NCI-H2029 (cell line): ENCODE results near the gene CCR6.
"Not testable (repeated sequence)": the region's sequence is repeated elsewhere in the genome, so short reads cannot be mapped to it uniquely, and the experiment has no call there.

Source experiments
- DNase-seq: peaks from one replicate; lab custom pipeline; 2025; lab: John Stamatoyannopoulos, UW

CCR6 gene

DNA sequence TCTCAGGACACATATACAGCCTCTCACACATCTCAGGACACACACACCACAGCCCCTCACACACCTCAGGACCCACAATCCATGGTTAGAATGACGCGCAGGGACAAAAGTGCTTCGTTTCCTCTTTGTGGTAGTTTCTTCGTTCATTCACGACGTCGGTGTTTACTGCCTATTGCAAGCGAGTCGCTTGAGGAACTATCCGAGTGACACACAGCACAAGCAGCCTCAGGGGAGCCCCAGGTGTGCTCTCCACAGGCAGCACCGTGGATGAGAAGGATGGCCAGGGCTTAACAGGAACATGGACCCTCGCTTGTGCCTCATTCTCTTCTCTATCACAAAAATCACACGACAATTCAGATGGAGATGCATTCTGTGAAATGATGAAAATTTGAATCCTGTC, 47.0 kb downstream of the CCR6 start:
- not testable (repeated sequence) for DNase-seq

DNA sequence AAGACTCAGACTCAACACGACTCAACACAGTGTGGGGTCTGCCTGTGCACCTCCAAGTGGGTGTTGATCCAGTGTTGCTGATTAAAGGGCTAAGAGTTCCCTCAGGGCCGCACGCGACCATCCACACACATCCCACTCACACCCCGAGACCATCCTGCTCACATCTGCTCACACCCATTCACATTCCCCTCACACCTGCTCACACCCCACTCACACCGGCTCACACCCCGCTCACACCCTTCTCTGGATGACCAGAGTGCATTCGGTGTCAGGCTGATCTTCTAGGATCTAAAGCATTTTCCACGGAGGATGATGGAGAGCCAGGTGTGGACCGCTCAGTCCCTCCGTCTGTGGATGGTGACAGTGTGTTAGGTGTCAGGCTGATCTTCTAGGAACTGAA, 48.4 kb downstream of the CCR6 start:
- DNase-seq, result not testable (repeated sequence)

DNA sequence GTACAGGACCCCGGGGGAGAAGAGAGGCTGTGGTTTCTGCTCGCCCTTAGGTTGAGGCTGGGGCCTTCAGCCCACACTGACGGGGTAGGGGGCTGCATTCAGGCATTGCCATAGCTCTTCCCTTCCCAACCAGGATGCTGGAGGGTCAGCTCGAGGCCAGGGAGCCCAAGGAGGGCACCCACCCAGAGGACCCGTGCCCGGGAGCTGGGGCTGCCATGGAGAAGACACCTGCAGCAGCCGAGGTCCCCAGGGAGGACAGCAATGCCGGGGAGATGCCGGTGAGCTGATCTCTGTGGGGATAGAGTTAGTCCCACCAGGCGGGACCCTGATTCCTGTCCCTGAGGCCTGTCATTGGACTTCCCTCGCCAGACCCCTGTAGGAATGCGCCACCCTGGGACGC, 49.1 kb downstream of the CCR6 start:
- DNase-seq, result not testable (repeated sequence)

DNA sequence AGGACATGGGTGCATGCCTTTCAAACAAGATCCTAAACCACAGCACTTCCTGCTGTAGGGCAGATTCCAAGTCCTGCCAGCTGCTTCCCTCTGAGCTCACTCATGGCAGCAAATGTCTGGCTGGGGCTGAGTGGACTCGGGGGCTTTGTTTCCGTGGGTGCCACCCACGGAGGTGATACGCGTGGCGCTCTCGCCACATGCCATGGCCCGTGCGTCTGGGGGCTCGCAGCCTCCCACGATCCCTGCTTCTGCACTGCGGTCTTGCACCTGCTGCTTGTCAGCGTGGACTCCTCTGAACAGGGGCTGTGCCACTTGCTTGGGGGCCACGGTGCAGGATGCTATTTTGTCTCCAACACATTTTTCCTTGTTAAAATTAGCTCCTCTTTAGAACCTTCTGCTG, 54.4 kb downstream of the CCR6 start:
- not testable (repeated sequence) for DNase-seq

DNA sequence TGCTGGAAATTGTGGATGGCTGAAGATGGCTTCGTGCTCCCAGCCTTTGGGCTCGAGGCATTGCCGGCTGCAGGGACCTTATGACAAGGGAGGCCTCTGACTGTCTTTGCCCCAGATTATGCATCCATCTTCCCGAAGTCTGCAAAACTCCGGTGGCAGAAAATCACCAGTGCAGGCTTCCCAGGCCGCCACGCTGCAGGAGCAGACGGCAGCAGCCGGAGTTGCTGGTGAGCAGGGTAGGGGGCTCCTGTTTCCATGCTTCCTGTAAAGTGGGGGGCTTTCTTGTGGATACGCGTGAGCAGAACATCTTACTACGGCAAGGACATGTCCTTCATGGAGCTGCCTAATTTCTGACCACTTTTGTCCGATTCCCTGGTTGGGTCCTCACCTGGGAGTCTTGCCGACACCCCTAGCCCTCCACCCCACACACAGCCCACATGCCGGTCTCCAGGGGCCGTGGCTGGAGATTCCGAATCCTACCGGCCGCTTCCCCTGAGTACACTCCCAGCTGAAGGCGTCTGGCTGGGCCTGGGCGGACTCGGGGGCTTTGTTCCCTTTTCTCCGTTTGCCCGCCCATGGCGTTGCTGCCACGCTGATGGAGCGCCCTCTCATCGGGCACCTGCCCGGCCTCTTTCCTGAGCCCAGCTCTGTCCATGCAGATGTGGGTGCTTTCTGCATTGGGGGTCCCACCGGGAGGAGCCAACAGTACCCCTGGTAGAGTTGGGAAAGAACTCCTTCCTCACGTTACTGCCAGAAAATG, 56.2 kb downstream of the CCR6 start:
- DNase-seq, result not testable (repeated sequence)

DNA sequence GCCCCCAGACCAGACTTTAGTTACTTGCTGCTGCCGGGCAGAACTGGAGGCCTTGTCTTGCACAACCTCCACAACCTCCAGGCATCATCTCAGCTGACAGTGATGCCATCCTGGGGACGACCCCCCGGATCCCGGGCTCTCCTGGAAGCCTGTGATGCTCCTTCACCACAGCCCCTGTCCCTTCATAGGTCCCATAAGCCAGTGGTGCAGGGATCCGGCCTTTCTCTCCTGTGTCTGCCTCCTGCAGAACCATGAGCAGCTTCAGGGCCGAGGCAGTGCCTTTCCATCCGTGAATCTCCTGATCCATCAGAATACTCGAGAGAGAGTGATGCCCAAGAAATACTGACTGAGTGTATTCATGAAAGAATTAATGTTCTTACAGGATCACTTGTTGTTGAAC, 57.2 kb downstream of the CCR6 start:
- DNase-seq, result not testable (repeated sequence)

DNA sequence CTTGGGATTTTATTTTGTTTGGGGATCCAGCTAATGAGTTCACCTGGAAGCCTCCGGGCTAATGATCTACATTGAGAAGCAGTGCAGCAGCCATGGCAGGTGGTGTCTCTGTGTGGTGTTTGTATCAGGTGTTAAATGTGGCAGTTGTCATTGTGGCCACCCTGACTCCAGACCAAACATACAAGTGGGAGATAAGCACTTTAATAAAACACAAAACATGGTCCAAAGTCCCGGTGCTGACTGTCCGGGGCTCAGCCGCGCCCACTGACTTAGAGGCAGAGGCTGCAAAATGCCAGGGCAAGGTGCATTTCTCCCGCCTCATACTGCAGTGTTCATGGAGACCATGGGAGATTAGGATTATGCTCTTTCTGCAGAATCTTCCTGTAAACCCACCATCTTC, 58.5 kb downstream of the CCR6 start:
- DNase-seq, result not testable (repeated sequence)

DNA sequence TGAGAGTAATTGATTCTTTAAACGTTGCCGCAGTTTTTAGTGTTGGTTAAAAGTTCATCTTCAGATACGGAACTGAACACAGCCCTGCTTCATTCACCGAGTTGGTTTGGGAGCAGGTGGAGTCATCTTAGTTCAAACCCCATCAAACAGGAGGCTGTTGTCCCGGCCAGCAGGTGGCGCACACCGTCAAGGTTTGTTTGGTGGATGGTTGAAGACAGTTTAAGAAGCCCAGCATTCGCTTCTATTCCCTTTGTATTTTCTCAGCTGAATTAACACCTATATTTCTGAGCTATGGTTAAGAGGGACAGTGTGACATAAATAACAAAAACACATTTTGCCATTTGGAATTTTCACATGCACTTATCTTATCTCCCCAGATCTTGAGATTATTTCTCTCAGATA, 60.0 kb downstream of the CCR6 start:
- DNase-seq, result not testable (repeated sequence)

DNA sequence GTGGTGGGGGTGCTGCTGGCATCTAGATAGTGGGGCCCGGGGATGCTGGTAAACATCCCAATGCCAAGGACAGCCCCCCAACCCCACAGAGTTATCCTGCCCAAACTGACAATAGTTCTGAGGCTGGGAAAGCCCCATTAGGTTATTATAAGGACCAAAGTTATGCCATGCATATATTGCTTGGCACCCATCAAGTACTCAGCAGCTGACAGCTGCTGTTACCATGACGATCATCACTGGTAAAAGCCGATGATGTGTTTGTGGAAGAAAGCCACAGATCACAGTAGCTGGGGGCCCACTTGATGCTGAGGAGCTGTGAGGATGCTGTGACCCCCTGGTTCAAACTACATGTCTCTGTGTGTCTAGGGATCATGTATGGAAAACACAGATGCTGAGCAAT, 62.2 kb downstream of the CCR6 start:
- not testable (repeated sequence) for DNase-seq

DNA sequence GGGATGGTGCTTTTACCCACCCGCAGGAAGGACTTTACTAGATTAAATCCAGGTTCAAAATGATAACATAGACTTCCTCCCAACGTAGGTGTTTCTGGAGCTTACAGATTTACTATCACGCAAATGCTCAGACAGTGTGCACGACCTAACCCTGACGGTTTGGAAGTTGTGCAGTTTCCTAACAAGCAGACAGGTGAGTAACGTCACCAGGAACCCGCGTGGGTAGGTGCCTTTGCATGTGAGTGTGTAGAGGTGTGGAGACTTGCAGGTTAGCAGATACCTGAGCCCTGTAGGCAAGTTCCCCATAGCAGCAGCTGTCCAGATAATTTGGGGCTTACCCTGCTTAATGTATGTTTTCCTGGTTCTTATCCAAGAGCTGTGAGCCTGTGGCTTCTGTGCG, 64.4 kb downstream of the CCR6 start:
- not testable (repeated sequence) for DNase-seq
